ENCODE measurements around the gene SMYD5. TPM values are rescaled to one million over a fixed set of nuclear protein-coding genes. Genes with fewer than 3 reads are reported as not detected.

The SMYD5 gene
- total RNA-seq, 4 donors from 2014 or later: 12.1 to 19.6 (median 15.4) TPM

- intact Hi-C loops (cut with DNase I): loop anchor here (10.0 kb wide), 1 partner anchor 118 kb away; the partner anchor contains the start of gene ALMS1
- Histone ChIP-seq H3K27me3 (peaks cover 4 to 70% (median 20%) of the 10 kb centered on the region in 4 donors), H3K4me1 (peaks cover 7 to 14% (median 13%) of the 10 kb centered on the region in 4 donors), H3K4me3 (no peak overlapping the region), H3K9me3 (no peaks in the 10 kb centered on the region), H3K36me3 (peaks cover 0 to 3% (median 0%) of the 10 kb centered on the region in 4 donors), H3K27ac (replicated peaks in 1 of 4) (no peak overlapping the region)
- WGBS: 94% methylated on average over 4 of the region's 4 CpGs
- no peak for DNase-seq (ENCODE audit: extremely low spot score)
- TF ChIP-seq CTCF (IDR thresholded peaks at IDR 0.05): no peak
- TF ChIP-seq POLR2AphosphoS5 (IDR thresholded peaks at IDR 0.05): no peak
- no peak for TF ChIP-seq EP300 (IDR thresholded peaks at IDR 0.05)
- TF ChIP-seq POLR2A (IDR thresholded peaks at IDR 0.05; ENCODE audit: low read depth): no peak
Measured at GRCh38 chr2:73267008-73267407, 53.0 kb downstream of the SMYD5 start.

GRCh38 chr2:73268366-73268829 lies 54.4 kb downstream of the SMYD5 start:
- WGBS: 23% methylated on average over 14 of the region's 14 CpGs
- Histone ChIP-seq H3K4me1 (peaks cover 7 to 14% (median 13%) of the 10 kb centered on the region in 4 donors), H3K27me3 (peaks cover 4 to 75% (median 20%) of the 10 kb centered on the region in 4 donors), H3K9me3 (peaks cover 0 to under 1% (median 0%) of the 10 kb centered on the region in 4 donors), H3K36me3 (peaks cover 0 to under 1% (median 0%) of the 10 kb centered on the region in 4 donors), H3K27ac (replicated peaks in 1 of 4) (no peak overlapping the region), H3K4me3 (peak overlapping the region; percentile 16 to 46 (median 30))
- intact Hi-C loops (cut with DNase I): loop anchor here (10.0 kb wide), 1 partner anchor 116 kb away; the partner anchor contains the start of gene ALMS1
- DNase-seq (ENCODE audit: extremely low spot score): no peak
- TF ChIP-seq POLR2AphosphoS5 (IDR thresholded peaks at IDR 0.05) (no peak), CTCF (IDR thresholded peaks at IDR 0.05) (no peak), POLR2A (IDR thresholded peaks at IDR 0.05; ENCODE audit: low read depth) (no peak), EP300 (IDR thresholded peaks at IDR 0.05) (no peak)

DNA sequence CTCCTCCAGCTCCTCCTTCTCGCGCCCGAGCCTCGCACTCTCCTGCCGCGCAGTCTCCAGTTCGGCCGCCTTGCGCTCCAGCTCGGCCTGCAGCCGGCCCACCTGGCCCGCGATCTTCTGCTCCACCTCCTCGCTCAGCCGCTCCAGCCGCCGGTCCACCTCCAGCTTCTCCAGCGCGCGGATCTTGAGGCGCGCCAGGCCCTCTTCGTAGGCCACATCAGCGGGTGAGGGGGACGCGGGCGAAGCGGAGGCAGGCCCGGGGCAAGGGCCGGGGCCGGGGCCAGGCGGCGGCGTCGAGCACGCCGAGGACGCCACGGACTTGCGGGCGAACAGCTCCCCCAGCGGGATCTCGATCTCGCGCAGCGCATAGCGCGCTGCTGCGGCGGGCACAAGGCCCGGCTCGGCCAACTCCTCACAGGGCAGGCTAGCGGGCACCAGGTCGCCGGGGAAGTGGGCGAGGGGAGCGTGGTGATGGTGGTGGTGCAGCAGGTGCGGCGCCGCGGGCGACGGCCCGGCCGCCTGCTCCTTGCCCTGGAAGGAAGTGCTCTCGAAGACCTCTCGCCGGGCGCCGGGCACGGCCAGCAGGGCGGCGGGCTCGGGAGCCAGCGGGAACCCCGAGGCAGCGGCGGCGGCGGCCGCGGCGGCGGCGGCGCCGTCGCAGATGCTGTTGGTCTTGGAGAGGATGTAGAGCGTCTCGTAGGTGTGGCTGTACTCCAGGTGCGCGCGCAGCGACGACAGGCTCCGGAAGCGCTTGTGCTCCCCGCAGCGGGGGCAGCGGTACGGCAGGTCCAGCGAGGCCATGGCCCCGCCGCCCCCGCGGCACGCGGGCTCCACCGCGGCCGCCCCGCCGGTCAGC lies 55.0 kb downstream of the SMYD5 start:
- H3K27me3 ChIP-seq: peaks cover 4 to 75% (median 20%) of the 10 kb centered on the region in 4 donors
- peaks cover 0 to 7% (median 2%) of the 10 kb centered on the region in 4 donors for H3K9me3 ChIP-seq
- H3K4me3 ChIP-seq: peak overlapping the region; percentile 16 to 46 (median 30)
- intact Hi-C loops (cut with DNase I): loop anchor here (10.0 kb wide), 1 partner anchor 116 kb away; the partner anchor contains the start of gene ALMS1
- no peak overlapping the region for H3K27ac ChIP-seq (replicated peaks in 1 of 4)
- TF ChIP-seq EP300 (IDR thresholded peaks at IDR 0.05) (no peak), POLR2AphosphoS5 (IDR thresholded peaks at IDR 0.05) (no peak), POLR2A (IDR thresholded peaks at IDR 0.05; ENCODE audit: low read depth) (no peak), CTCF (IDR thresholded peaks at IDR 0.05) (no peak)
- H3K36me3 ChIP-seq: peaks cover 0 to 3% (median 0%) of the 10 kb centered on the region in 4 donors
- no peak for DNase-seq (ENCODE audit: extremely low spot score)
- H3K4me1 ChIP-seq: peaks cover 7 to 14% (median 13%) of the 10 kb centered on the region in 4 donors
- 18% methylated on average over 14 of the region's 113 CpGs for WGBS

DNA sequence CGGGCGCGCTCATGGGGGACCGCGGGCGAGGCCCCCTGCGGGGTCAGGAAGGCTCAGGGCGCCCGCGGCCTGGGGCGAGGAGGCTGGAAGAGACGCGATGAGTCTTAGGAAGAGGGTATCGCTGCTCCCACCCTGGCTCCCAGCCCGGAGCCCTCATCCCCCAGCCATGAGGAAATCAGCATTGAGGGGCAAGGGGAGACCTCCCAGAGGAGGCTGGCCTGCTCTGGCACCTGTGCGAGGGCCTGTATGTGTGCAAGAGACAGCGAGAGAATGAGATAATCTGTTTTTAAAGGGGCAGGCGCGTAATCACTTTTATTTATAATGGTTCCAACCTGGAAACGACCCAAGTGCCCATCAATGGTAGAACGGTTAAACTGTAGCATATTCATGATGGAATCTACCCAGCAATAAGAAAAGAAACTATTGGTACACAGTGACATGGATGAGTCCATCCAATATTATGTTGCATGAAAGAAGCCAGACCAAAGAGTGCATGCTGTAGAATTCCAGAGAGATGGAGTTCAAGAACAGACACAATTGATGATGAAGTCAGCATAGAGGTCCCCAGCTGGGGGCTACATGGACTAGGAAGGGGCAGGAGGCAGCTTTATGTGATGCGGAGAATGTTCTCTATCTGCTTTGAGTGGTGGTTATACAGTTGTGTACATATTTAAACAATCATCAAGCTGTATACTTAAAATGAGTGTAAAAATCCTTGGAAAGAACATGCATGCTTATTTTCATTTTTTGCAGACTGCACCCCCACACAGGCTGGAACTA lies 55.8 kb downstream of the SMYD5 start:
- H3K9me3 ChIP-seq: peaks cover 0 to 8% (median 3%) of the 10 kb centered on the region in 4 donors
- H3K4me3 ChIP-seq: peak overlapping the region in 3 of 4 donors; percentile 16 to 46 (median 32)
- peaks cover 4 to 74% (median 20%) of the 10 kb centered on the region in 4 donors for H3K27me3 ChIP-seq
- H3K4me1 ChIP-seq: peaks cover 7 to 14% (median 13%) of the 10 kb centered on the region in 4 donors
- no peak for DNase-seq (ENCODE audit: extremely low spot score)
- H3K27ac ChIP-seq (replicated peaks in 1 of 4): no peak overlapping the region
- peaks cover 0 to 3% (median 0%) of the 10 kb centered on the region in 4 donors for H3K36me3 ChIP-seq
- TF ChIP-seq POLR2AphosphoS5 (IDR thresholded peaks at IDR 0.05) (no peak), POLR2A (IDR thresholded peaks at IDR 0.05; ENCODE audit: low read depth) (no peak), EP300 (IDR thresholded peaks at IDR 0.05) (no peak), CTCF (IDR thresholded peaks at IDR 0.05) (no peak)
- intact Hi-C loops (cut with DNase I): loop anchor here (10.0 kb wide), 1 partner anchor 115 kb away; the partner anchor contains the start of gene ALMS1
- WGBS: 48% methylated on average over 9 of the region's 22 CpGs
